IMR-90 (cell line): ENCODE results near the gene SLC7A10. TPM values are rescaled to one million over a fixed set of nuclear protein-coding genes. Genes with fewer than 3 reads are reported as not detected.

ENCODE experiments used
- ATAC-seq: fragments of 200-7000 bp; cut with Tn5 transposase; 2 replicates; pipeline ENCODE4 v1.9.1; 2020; ENCODE audit warnings: low read depth, mild to moderate bottlenecking, moderate library complexity
- BruUV-seq: library from RNA; stranded (reverse); fragments of 400-500 nt; replicated peaks from 2 replicates; lab custom pipeline; 2021; lab: Mats Ljungman, UMichigan
- CTCF ChIA-PET: fragments of 300-600 bp; formaldehyde crosslinking; extraction: SDS; loops from one replicate; lab custom pipeline; 2021; ENCODE audit warnings: antibody characterized with exemption; lab: Yijun Ruan, JAX
- POLR2A ChIA-PET: fragments of 300-600 bp; sonication (Branson Sonifier 250); formaldehyde crosslinking; loops from one replicate; lab custom pipeline; 2022; ENCODE audit warnings: antibody characterized with exemption; ENCODE audit not compliant: unreplicated experiment; lab: Charles Lee
- DNase-seq: peaks from one replicate; pipeline ENCODE4 v3.0.0; 2013
- H2AFZ ChIP-seq: replicated peaks from 2 replicates; pipeline ENCODE3; 2013; ENCODE audit warnings: low read length, mild to moderate bottlenecking; ENCODE audit not compliant: poor library complexity
- H2AK5ac ChIP-seq: 2 replicates; pipeline ENCODE4 v1.6.1; 2013; ENCODE audit warnings: low read depth, low read length, inconsistent platforms
- H2AK9ac ChIP-seq: replicated peaks from 2 replicates; pipeline ENCODE3; 2013; ENCODE audit warnings: mild to moderate bottlenecking, low read depth, low read length, moderate library complexity; ENCODE audit not compliant: poor library complexity
- H2BK120ac ChIP-seq: 2 replicates; pipeline ENCODE4 v1.6.1; 2013; ENCODE audit warnings: low read depth, low read length, inconsistent platforms
- H2BK15ac ChIP-seq: 3 replicates; pipeline ENCODE4 v1.6.1; 2013; ENCODE audit warnings: low read depth, low read length, inconsistent platforms
- H2BK20ac ChIP-seq: 2 replicates; pipeline ENCODE4 v1.6.1; 2013; ENCODE audit warnings: low read depth, mild to moderate bottlenecking, inconsistent platforms, low read length, moderate library complexity
- H2BK5ac ChIP-seq: 2 replicates; pipeline ENCODE4 v1.6.1; 2013; ENCODE audit warnings: mild to moderate bottlenecking, low read depth, low read length, inconsistent platforms; ENCODE audit not compliant: poor library complexity, severe bottlenecking
- H3K14ac ChIP-seq: replicated peaks from 2 replicates; pipeline ENCODE4 v1.6.1; 2013; ENCODE audit warnings: low read depth, low read length, inconsistent platforms
- H3K18ac ChIP-seq: 2 replicates; pipeline ENCODE4 v1.6.1; 2013; ENCODE audit warnings: low read depth, low read length, control low read depth
- H3K23ac ChIP-seq: 2 replicates; pipeline ENCODE4 v1.6.1; 2013; ENCODE audit warnings: low read depth, low read length, inconsistent platforms
- H3K27ac ChIP-seq: 2 replicates; pipeline ENCODE4 v1.5.1; 2013; ENCODE audit warnings: mild to moderate bottlenecking, control low read depth, low read length; ENCODE audit not compliant: insufficient read depth
- H3K27me3 ChIP-seq: 2 replicates; pipeline ENCODE4 v1.6.1; 2013; ENCODE audit warnings: low read length; ENCODE audit not compliant: control insufficient read depth, insufficient read depth
- H3K36me3 ChIP-seq: 2 replicates; pipeline ENCODE4 v1.6.1; 2013; ENCODE audit warnings: low read length, mixed read lengths; ENCODE audit not compliant: control insufficient read depth, insufficient read depth
- H3K4ac ChIP-seq: 2 replicates; pipeline ENCODE4 v1.6.1; 2013; ENCODE audit warnings: low read depth, low read length, inconsistent platforms
- H3K4me1 ChIP-seq: 2 replicates; pipeline ENCODE4 v1.6.1; 2013; ENCODE audit warnings: low read length, mixed read lengths; ENCODE audit not compliant: control insufficient read depth, insufficient read depth
- H3K4me2 ChIP-seq: 2 replicates; pipeline ENCODE4 v1.6.1; 2013; ENCODE audit warnings: low read depth, mild to moderate bottlenecking, control low read depth, low read length, moderate library complexity
- H3K4me3 ChIP-seq: 2 replicates; pipeline ENCODE4 v1.5.1; 2013; ENCODE audit warnings: low read depth, mild to moderate bottlenecking, control low read depth, low read length, moderate library complexity; ENCODE audit not compliant: insufficient read depth
- H3K56ac ChIP-seq: 2 replicates; pipeline ENCODE4 v1.6.1; 2013; ENCODE audit warnings: low read length, inconsistent platforms; ENCODE audit not compliant: insufficient read depth; ENCODE audit errors: extremely low read depth
- H3K79me1 ChIP-seq, 2 experiments: 2 replicates each; pipeline ENCODE4 v1.6.1; 2013; ENCODE audit warnings: low read length in 2 of 2, inconsistent platforms in 1 of 2, low read depth in 1 of 2
- H3K9ac ChIP-seq: 2 replicates; pipeline ENCODE4 v1.6.1; 2013; ENCODE audit warnings: low read depth, low read length, control low read depth
- H3K9me1 ChIP-seq: 2 replicates; pipeline ENCODE4 v1.6.1; 2013; ENCODE audit warnings: low read length, inconsistent platforms; ENCODE audit not compliant: insufficient read depth
- H3K9me3 ChIP-seq: 2 replicates; pipeline ENCODE4 v1.6.1; 2013; ENCODE audit warnings: low read length; ENCODE audit not compliant: control insufficient read depth, insufficient read depth
- H4K20me1 ChIP-seq: 2 replicates; pipeline ENCODE4 v1.6.1; 2013; ENCODE audit warnings: low read length, inconsistent platforms; ENCODE audit not compliant: insufficient read depth
- H4K5ac ChIP-seq: 2 replicates; pipeline ENCODE4 v1.6.1; 2013; ENCODE audit warnings: mild to moderate bottlenecking, low read depth, low read length, control low read depth
- H4K8ac ChIP-seq, 2 experiments: 2 replicates each; pipeline ENCODE4 v1.6.1; 2013; ENCODE audit warnings: low read depth in 2 of 2, low read length in 2 of 2, control low read depth in 1 of 2, inconsistent platforms in 1 of 2
- H4K91ac ChIP-seq: 2 replicates; pipeline ENCODE4 v1.6.1; 2013; ENCODE audit warnings: low read depth, low read length, inconsistent platforms; ENCODE audit not compliant: insufficient read depth
- BHLHE40 ChIP-seq: fragments of 150-350 bp; IDR thresholded peaks from 2 replicates; pipeline ENCODE4 v1.6.1; 2016; ENCODE audit warnings: mild to moderate bottlenecking, low read depth, low read length
- CHD1 ChIP-seq: IDR thresholded peaks from 2 replicates; pipeline ENCODE4 v1.6.1; 2012; ENCODE audit warnings: low read depth, low read length, improper control_type of control experiment
- MAFK ChIP-seq: IDR thresholded peaks from 2 replicates; pipeline ENCODE4 v1.6.1; 2012; ENCODE audit warnings: low read depth, low read length, improper control_type of control experiment
- MAZ ChIP-seq: IDR thresholded peaks from 2 replicates; pipeline ENCODE4 v1.6.1; 2012; ENCODE audit warnings: low read depth, mild to moderate bottlenecking, low read length, improper control_type of control experiment, moderate library complexity, borderline replicate concordance
- NFE2L2 ChIP-seq: fragments of 150-350 bp; IDR thresholded peaks from 2 replicates; pipeline ENCODE4 v1.6.1; 2016; ENCODE audit warnings: low read depth, mild to moderate bottlenecking, low read length
- RCOR1 ChIP-seq: IDR thresholded peaks from 2 replicates; pipeline ENCODE4 v1.6.1; 2012; ENCODE audit warnings: mild to moderate bottlenecking, low read length, improper control_type of control experiment; ENCODE audit not compliant: insufficient replicate concordance
- WGBS, 2 experiments: methylation state at CpG; one replicate each; pipeline versions ENCODE4 v1.1.5 to v1.1.7; 2013; ENCODE audit warnings: missing lambda C conversion rate in 2 of 2; ENCODE audit not compliant: insufficient read length in 1 of 2; ENCODE audit errors: extremely low coverage in 2 of 2; 5-methylcytosine and 5-hydroxymethylcytosine counted together
- dilution Hi-C: fragments of 300-500 bp; cut with HindIII; formaldehyde crosslinking; loops from one replicate; pipeline ENCODE4 v1.14.3; 2018; ENCODE audit warnings: low sequenced_read_pairs; ENCODE audit not compliant: unreplicated experiment
- in situ Hi-C: fragments of 300-500 bp; cut with MboI; formaldehyde crosslinking; loops from 3 replicates; pipeline ENCODE4 v1.14.3; 2019; ENCODE audit warnings: low sequenced_read_pairs, inconsistent platforms, mixed read lengths
- intact Hi-C: fragments of 100-400 bp; cut with micrococcal nuclease; formaldehyde crosslinking; loops from 2 replicates; pipeline ENCODE4 v1.10.0; 2022
- polyA plus RNA-seq, 3 experiments: library from polyadenylated mRNA; depleted of rRNA; stranded (reverse); fragments of >200 nt; gene quantifications; 2 replicates each; pipeline ENCODE4 v1.2.3, GENCODE V29; 2012; ENCODE audit warnings: low replicate concordance in 1 of 3
- total RNA-seq: library from RNA; depleted of rRNA; stranded (reverse); fragments of >200 nt; gene quantifications from 2 replicates; pipeline ENCODE4 v1.2.3, GENCODE V29; 2012
- TF ChIP-seq, protein P1 (sequence below): fragments of 150-350 bp; IDR thresholded peaks from 2 replicates; pipeline ENCODE4 v1.6.1; 2016; ENCODE audit warnings: low read depth, mild to moderate bottlenecking, low read length, moderate library complexity, borderline replicate concordance
- TF ChIP-seq, protein P2 (sequence below): conservative IDR thresholded peaks from 2 replicates; pipeline ENCODE4 v1.5.1; 2012; ENCODE audit warnings: mild to moderate bottlenecking, low read depth, low read length, improper control_type of control experiment

The SLC7A10 gene
- total and polyA plus RNA-seq, 2 of the 4 experiments (the other 2 are of a cell fraction) = not detected

DNA sequence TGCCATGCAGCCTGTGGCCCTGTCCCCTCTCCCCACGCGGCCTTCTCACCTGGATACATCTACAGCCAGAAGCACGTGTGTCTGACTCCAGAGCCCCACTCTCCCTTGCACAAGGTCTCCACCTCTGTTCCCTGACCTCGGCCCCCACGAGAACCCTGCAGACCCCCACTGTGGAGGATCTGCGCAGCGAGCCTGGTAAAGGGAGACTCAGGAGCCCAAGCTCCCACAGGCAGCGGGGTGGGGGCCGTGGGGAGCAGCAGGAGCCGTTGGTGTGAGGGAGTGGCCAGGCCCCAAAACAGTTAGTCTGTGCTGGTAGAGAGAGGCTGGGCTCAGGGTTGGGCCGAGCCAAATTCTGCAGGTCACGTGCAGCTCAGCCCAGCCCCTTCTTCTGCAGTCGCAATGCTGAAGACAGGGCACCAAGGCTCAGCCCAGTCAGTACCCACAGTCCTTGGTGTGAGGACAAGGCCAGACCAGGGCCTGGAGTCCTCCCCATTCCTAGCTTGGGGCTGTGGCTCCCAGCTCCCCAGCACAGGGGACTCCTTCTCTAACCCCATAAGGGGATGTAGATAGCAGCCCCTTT is 28.7 kb upstream of the SLC7A10 start:
- 0 out of 2 replicates have a peak, but pooled peaks cover 12% of the 10 kb centered on the region for H3K9me1 ChIP-seq
- in situ Hi-C loops = no loop called here
- H2AK9ac ChIP-seq = no peak overlapping the region
- no peak overlapping the region for H4K91ac ChIP-seq
- no peaks in the 10 kb centered on the region for H3K79me1 ChIP-seq
- no peak overlapping the region for H2AFZ ChIP-seq
- H4K8ac ChIP-seq = no peak overlapping the region
- H3K4ac ChIP-seq = no peak overlapping the region
- H2BK5ac ChIP-seq = no peak overlapping the region
- DNase-seq = no peak
- H3K23ac ChIP-seq = no peak overlapping the region
- H3K36me3 ChIP-seq = no peaks in the 10 kb centered on the region
- H4K20me1 ChIP-seq = no peaks in the 10 kb centered on the region
- peaks cover 2% of the 10 kb centered on the region for H3K9me3 ChIP-seq
- H3K18ac ChIP-seq = no peak overlapping the region
- H3K56ac ChIP-seq = no peak overlapping the region
- 25% methylated on average over 2 of the region's 13 CpGs; no CpG with 5 or more reads in 1 of the 2 experiments for WGBS, 2 experiments
- no TSS peak for BruUV-seq
- no peaks in the 10 kb centered on the region for H3K4me1 ChIP-seq
- ATAC-seq = no peak
- H3K27ac ChIP-seq = no peak overlapping the region
- no peak for TF ChIP-seq NFE2L2
- no peak for TF ChIP-seq MAFK
- TF ChIP-seq BHLHE40 = no peak
- TF ChIP-seq CHD1 = no peak
- TF ChIP-seq, protein P1, sequence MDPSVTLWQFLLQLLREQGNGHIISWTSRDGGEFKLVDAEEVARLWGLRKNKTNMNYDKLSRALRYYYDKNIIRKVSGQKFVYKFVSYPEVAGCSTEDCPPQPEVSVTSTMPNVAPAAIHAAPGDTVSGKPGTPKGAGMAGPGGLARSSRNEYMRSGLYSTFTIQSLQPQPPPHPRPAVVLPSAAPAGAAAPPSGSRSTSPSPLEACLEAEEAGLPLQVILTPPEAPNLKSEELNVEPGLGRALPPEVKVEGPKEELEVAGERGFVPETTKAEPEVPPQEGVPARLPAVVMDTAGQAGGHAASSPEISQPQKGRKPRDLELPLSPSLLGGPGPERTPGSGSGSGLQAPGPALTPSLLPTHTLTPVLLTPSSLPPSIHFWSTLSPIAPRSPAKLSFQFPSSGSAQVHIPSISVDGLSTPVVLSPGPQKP = no peak
- no peak for TF ChIP-seq RCOR1
- no peak for TF ChIP-seq MAZ
- TF ChIP-seq, protein P2, sequence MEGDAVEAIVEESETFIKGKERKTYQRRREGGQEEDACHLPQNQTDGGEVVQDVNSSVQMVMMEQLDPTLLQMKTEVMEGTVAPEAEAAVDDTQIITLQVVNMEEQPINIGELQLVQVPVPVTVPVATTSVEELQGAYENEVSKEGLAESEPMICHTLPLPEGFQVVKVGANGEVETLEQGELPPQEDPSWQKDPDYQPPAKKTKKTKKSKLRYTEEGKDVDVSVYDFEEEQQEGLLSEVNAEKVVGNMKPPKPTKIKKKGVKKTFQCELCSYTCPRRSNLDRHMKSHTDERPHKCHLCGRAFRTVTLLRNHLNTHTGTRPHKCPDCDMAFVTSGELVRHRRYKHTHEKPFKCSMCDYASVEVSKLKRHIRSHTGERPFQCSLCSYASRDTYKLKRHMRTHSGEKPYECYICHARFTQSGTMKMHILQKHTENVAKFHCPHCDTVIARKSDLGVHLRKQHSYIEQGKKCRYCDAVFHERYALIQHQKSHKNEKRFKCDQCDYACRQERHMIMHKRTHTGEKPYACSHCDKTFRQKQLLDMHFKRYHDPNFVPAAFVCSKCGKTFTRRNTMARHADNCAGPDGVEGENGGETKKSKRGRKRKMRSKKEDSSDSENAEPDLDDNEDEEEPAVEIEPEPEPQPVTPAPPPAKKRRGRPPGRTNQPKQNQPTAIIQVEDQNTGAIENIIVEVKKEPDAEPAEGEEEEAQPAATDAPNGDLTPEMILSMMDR = no peak
- peaks cover 12% of the 10 kb centered on the region for H3K27me3 ChIP-seq
- intact Hi-C loops = no loop called here
- dilution Hi-C loops = no loop called here
- no peak overlapping the region for H3K14ac ChIP-seq
- no peak overlapping the region for H4K5ac ChIP-seq
- no peak overlapping the region for H3K4me2 ChIP-seq
- H3K9ac ChIP-seq = no peak overlapping the region
- ChIA-PET POLR2A (interaction anchor here (0.6 kb wide), 1 partner anchor 29 kb away, joined by 3 read pairs; no protein-coding TSS in a partner anchor), CTCF (no interaction called here)
- H2BK120ac ChIP-seq = no peak overlapping the region
- no peak overlapping the region for H2BK20ac ChIP-seq
- H2BK15ac ChIP-seq = no peak overlapping the region
- H2AK5ac ChIP-seq = no peak overlapping the region
- no peak overlapping the region for H3K4me3 ChIP-seq
